Left renal cortex interstitium (tissue), 4 donors: ENCODE measurements around the gene ZNF438. TPM values are rescaled to one million over a fixed set of nuclear protein-coding genes. Genes with fewer than 3 reads are reported as not detected.
"Not testable (repeated sequence)": the region's sequence is repeated elsewhere in the genome, so short reads cannot be mapped to it uniquely, and the experiment has no call there.

Source experiments
- DNase-seq, 4 donors: peaks; one replicate each; pipeline ENCODE4 v3.0.0-alpha.2; 2013; ENCODE audit warnings: low read depth in 4 of 4, low spot score in 2 of 4, missing footprints in 1 of 4
- polyA plus RNA-seq, 4 donors: library from polyadenylated mRNA; unstranded; fragments of 120-200 nt; gene quantifications; one replicate each; pipeline ENCODE4 v1.2.1, GENCODE V29; 2013; ENCODE audit not compliant: insufficient read length in 4 of 4

ZNF438 gene
- polyA plus RNA-seq, 4 donors: 7.6 to 9.4 (median 8.5) TPM

DNA sequence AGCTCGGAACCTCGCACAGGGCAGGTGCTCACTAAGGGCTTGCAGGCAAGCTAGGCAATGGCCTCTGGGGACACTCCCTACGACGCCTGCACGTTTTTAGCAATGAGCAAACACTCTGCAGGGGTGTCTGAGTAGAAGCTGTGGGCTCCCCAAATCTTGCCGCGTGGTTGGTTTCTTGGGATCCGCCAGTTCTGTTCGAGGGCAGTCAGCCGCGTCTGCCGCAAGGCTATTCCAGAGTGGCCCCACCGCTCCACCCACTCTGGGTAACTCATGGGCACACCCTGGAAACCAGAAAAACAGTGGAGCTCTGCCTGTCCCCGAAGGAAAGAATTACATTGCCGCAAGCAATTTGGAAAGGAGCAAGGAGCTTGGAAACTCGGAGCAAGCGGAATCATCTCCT, 212.8 kb downstream of the ZNF438 start:
- no peak for DNase-seq

DNA sequence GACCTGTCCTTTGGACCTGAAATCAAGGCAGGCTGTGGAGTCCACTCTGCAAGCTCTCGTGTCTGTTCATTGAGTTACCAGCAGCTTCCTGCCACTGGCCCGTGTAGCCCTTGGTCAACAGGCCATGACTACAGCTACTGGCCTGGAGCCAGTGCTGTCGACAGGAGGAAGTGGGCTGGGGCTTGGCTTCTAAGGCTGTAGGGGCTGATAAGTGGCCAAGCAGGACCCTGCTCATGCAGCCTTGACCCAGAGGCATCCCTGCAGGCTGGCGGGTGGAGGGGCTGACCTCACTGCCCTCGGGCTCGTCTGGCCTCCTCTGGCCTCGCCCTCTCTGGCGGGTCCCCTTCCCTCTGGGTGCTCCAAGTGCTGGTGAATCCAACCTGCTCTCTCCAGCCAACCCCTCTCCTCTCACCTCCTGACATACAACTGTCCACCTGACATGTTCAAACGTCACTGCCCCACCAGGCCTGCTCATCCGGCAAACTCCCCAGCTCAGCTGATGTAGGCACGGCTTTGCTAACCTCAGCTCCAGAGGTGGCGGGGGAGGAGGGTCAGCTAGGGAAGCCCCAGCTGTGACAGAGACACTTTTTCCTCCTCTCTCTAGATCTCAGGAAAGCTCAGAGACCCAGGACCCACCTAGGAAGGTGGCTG, 213.5 kb downstream of the ZNF438 start:
- no peak for DNase-seq

GRCh38 chr10:30817541-30817940, 214.1 kb downstream of the ZNF438 start:
- no peak for DNase-seq

- no peak for DNase-seq
Measured at GRCh38 chr10:30816820-30817171, 214.9 kb downstream of the ZNF438 start.

DNA sequence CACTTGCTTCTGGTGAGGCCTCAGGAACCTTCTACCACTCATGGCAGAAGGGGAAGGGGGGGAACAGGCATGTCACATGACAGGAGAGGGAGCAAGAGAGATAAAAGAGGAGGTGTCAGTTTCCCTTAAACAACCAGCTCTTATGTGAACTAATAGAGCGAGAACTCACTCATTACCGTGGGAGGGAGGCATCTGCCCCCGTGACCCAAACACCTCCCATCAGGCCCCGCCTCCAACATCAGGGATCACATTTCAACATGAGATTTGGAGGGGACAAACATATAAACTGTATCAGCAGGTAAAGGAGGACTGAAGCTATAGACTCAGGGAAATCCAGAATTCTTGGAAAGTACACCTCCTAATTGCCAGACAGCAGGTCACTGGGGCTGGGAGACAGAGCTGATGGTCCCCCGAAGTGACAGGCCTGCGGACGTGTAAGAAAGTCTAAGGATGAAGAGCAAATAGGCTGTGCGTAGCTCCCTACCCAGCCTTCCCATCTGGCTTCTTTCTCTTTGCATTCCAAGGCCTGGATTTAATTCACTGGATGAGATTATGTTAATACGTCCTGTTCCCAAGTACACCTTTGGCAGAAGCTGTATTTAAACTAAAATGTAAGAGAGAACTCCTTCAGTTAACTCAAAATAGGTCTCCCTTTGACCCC, 215.4 kb downstream of the ZNF438 start:
- no peak for DNase-seq

DNA sequence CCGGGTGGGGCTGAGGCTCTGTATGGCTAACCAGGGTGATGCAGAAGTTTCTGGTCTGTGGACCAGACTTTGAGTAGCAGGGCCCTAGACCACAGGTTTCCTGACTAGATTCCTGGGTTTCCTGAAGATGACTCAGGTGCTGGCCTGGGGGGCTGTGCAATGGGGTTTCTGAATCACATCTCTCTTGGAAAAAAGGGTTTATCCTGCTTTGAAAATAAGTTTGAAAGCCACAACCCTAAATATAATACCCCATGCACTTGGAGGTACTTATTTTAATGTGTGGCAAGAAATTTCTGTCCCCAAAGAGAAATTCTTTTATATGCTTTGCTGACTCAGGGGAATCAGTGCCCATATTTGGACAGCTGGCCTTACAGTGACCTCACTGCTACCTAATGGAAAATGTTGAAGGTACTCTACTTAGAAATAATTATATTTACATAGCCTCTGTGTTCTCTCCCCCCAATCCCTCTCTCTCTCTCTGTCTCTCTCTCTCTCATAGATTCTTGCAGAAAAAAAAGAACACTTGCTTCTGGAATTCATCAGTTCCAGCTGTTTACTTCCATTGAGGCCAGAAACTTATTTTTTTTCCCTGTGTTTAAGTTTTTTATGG, 217.7 kb downstream of the ZNF438 start:
- no peak for DNase-seq

GRCh38 chr10:30812018-30812851, 219.4 kb downstream of the ZNF438 start:
- DNase-seq: no peak

GRCh38 chr10:30811276-30812017, 220.2 kb downstream of the ZNF438 start:
- no peak for DNase-seq

GRCh38 chr10:30810416-30810815, 221.2 kb downstream of the ZNF438 start:
- DNase-seq: no peak

GRCh38 chr10:30806850-30807249, 224.8 kb downstream of the ZNF438 start:
- no peak for DNase-seq

DNA sequence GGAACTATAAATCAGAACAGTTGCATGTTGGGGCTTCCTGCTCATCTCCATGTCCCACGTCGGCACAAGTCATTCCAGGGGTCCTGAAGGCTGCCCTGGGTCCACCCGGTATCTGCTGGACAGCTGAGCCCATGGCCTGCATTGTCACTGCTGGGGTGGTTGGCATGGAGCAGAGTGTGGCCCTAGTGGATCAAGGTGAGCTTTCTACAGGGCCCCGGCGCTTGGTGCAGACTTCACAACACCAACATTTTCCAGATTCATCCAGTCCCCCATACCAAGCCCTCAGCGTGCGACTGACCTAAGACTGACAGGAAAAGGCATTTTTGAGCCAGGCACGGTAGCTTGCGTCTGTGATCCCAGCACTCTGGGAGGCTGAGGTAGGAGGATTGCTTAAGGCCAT, 226.6 kb downstream of the ZNF438 start:
- DNase-seq: no peak

DNA sequence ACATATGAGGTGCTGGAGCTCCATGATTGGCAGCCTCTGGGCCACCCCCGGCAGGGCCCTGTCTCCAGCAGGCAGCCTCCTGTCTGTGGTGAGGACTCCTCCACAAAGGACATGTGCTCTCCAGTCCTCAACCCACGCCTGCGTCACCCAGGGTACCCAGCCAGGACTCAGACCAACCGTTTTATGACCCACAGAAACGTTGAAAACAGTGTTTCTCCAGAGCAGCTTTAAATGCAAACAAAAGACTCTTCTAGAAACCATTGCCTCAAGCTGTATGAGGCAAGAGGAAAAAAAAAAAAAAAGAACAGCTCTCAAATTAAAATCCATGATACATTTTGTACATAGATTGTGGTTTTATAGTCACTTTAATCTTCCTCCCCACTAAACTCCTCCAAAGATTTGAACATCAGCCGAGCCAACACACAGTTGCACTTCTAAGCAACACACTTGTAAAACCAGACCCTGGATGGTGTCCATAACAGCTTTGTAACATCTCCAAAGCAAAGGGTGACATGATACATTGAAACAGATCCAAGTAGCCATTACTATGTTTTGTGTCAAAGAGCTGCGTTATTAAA, 227.1 kb downstream of the ZNF438 start:
- no peak for DNase-seq

GRCh38 chr10:30803892-30804322, 227.8 kb downstream of the ZNF438 start:
- no peak for DNase-seq

DNA sequence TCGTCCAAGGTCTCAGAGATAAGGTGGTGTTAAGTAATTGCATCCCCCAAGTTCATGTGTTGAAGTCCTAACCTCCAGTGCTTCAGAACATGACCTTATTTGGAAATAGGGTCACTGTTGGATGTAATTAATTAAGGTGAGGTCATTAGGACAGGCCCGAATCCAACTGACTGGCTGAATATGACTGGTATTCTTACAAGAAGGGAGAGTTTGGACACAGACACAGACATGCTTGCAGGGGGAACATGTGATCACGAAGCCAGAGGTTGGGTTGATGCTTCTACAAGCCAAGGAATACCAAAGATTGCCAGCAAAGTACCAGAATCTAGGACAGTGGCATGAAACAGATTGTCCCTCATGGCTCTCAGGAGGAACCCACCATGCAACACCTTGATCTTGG, 228.6 kb downstream of the ZNF438 start:
- DNase-seq: no peak

GRCh38 chr10:30800368-30800767, 231.3 kb downstream of the ZNF438 start:
- no peak for DNase-seq

DNA sequence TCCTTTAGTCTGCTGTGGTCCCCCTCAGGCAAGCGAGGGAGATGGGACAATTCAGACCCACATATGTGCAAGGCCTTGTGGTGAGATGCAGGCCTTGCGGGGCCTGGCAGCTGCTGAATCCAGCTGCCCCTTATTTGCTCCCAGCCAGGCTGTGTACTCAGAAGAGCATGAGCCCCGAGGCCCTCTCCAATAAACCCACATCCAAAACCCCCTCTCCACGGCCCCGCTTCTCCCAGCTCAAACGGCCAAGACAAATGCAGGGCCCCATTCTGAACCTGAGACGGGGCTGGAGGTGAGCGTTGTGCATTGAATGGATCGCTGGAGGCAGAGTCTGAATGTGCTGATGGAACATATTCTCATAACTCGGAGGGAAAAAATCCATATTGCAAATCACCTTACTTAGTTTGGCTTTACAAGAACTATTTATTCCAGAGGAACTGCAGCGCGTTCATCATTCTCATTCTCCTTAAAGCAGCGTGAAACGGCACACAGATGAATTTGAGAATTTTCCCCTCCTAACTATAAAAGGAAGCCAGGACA, 232.9 kb downstream of the ZNF438 start:
- no peak for DNase-seq

GRCh38 chr10:30795024-30795423, 236.6 kb downstream of the ZNF438 start:
- not testable (repeated sequence) for DNase-seq
